ENCODE data around the gene DUOXA2. TPM values are rescaled to one million over a fixed set of nuclear protein-coding genes. Genes with fewer than 3 reads are reported as not detected.

The DUOXA2 gene
- total and polyA plus RNA-seq, 5 donors from 2014 or later, result not detected

DNA sequence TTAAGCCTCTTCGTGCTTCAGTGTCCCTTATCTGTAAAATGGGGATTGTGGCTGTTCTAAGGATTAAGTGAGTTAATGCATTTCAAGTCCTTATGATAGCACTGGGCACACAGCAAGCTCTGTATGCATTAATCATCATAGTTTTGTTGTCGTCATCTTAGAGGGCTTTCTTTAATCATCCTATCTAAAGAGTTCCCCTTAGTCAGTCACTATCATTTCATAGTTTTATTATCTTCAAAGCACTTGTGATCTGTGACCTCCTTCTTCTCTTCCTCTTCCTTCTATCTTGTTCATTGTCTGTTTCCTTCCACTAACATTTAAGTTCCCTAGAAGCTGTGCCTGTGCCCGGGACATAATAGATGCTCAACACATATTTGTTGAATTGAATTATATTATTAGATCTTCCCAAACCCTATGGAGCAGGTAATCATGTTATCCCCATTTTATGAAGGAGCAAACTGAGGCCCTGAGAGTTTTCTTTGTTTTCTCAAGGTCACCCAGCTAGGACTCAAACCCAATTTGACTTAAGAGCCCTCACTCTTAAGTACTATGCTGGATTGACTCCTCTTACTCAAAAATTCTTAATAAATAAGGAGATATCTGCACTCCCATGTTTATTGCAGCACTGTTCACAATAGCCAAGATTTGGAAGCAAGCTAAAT, 24.3 kb upstream of the DUOXA2 start:
- ATAC-seq (ENCODE audit: low read depth in 2 of 2) (no peak), DNase-seq (no peak)
- Histone ChIP-seq H3K27me3 (ENCODE audit: control insufficient read depth, insufficient read depth, low read length) (peaks cover 10% of the 10 kb centered on the region), H3K36me3 (ENCODE audit: control insufficient read depth, insufficient read depth, low read length) (no peaks in the 10 kb centered on the region), H3K4me1 (ENCODE audit: control insufficient read depth, insufficient read depth, low read length, poor library complexity, severe bottlenecking) (no peaks in the 10 kb centered on the region), H3K4me3 (ENCODE audit: low read depth, low read length) (no peak overlapping the region), H3K27ac (ENCODE audit: insufficient read depth, low read length, poor library complexity, severe bottlenecking) (no peak overlapping the region), H3K9me3 (ENCODE audit: control insufficient read depth in 2 of 2, low read length in 2 of 2) (no peaks in the 10 kb centered on the region)
- Mint-ChIP-seq H3K4me1 (no peaks in the 10 kb centered on the region), H3K27ac (no peak overlapping the region), H3K9me3 (peaks cover 0 to 4% (median 0%) of the 10 kb centered on the region in 7 donors), H3K27me3 (peaks cover 38% of the 10 kb centered on the region), H3K36me3 (no peaks in the 10 kb centered on the region), H3K4me3 (no peak overlapping the region)

DNA sequence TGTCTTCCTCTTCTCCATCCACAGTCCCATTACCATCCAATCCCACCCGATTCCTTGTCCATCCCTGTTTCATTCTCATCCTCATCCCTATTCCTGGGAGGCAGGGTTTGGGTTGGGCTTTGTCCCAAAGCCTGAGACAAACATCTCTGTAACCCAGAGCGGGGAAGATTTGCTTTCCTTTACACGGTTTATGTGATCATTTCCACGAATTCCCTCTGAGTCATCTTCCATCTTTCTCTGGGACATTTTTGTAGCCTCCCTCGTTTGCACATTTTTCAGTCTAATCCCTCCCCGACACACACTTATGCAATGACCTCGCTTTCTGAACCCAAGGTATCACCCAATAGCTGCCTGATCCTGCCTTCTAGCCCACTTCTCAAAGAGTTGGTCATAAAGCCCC, 23.0 kb upstream of the DUOXA2 start:
- ATAC-seq (ENCODE audit: low read depth in 2 of 2) (no peak), DNase-seq (no peak)
- H3K9me3 ChIP-seq (ENCODE audit: control insufficient read depth in 2 of 2, low read length in 2 of 2), result no peaks in the 10 kb centered on the region
- H3K4me1 Mint-ChIP-seq, result no peaks in the 10 kb centered on the region
- H3K4me1 ChIP-seq (ENCODE audit: control insufficient read depth, insufficient read depth, low read length, poor library complexity, severe bottlenecking), result no peaks in the 10 kb centered on the region
- no peak overlapping the region for H3K4me3 Mint-ChIP-seq
- H3K27ac Mint-ChIP-seq, result no peak overlapping the region
- H3K27ac ChIP-seq (ENCODE audit: insufficient read depth, low read length, poor library complexity, severe bottlenecking), result no peak overlapping the region
- no peaks in the 10 kb centered on the region for H3K36me3 Mint-ChIP-seq
- no peaks in the 10 kb centered on the region for H3K36me3 ChIP-seq (ENCODE audit: control insufficient read depth, insufficient read depth, low read length)
- peaks cover 7% of the 10 kb centered on the region for H3K27me3 ChIP-seq (ENCODE audit: control insufficient read depth, insufficient read depth, low read length)
- peaks cover 32% of the 10 kb centered on the region for H3K27me3 Mint-ChIP-seq
- H3K9me3 Mint-ChIP-seq, result peaks cover 0 to 4% (median 0%) of the 10 kb centered on the region in 7 donors
- H3K4me3 ChIP-seq (ENCODE audit: low read depth, low read length), result no peak overlapping the region

DNA sequence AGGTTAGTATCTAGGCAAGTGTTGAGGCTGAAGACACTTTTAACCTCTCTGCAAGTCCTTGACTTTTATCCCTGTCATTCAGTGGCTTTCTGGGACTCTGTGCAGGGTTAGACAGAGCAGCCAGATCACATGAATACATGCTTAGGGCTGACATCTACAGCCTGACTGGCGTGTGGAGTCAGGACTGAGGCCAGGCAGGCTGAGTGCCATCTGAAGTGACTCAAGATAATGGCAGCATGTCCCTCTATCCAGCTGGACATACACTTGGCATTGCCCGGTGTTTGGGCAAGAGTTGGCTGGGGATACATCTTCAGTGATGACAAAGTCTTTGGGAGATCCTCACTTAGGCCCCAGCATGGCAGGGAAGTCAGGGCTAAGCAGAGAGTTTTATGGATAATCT, 22.6 kb upstream of the DUOXA2 start:
- no peaks in the 10 kb centered on the region for H3K9me3 ChIP-seq (ENCODE audit: control insufficient read depth in 2 of 2, low read length in 2 of 2)
- Mint-ChIP-seq H3K4me1 (no peaks in the 10 kb centered on the region), H3K27me3 (peaks cover 32% of the 10 kb centered on the region), H3K4me3 (no peak overlapping the region), H3K27ac (no peak overlapping the region), H3K36me3 (no peaks in the 10 kb centered on the region), H3K9me3 (peaks cover 0 to 4% (median 0%) of the 10 kb centered on the region in 7 donors)
- no peaks in the 10 kb centered on the region for H3K4me1 ChIP-seq (ENCODE audit: control insufficient read depth, insufficient read depth, low read length, poor library complexity, severe bottlenecking)
- no peak for ATAC-seq (ENCODE audit: low read depth in 2 of 2)
- no peak overlapping the region for H3K4me3 ChIP-seq (ENCODE audit: low read depth, low read length)
- H3K27ac ChIP-seq (ENCODE audit: insufficient read depth, low read length, poor library complexity, severe bottlenecking), result no peak overlapping the region
- peaks cover 7% of the 10 kb centered on the region for H3K27me3 ChIP-seq (ENCODE audit: control insufficient read depth, insufficient read depth, low read length)
- no peak for DNase-seq
- no peaks in the 10 kb centered on the region for H3K36me3 ChIP-seq (ENCODE audit: control insufficient read depth, insufficient read depth, low read length)

DNA sequence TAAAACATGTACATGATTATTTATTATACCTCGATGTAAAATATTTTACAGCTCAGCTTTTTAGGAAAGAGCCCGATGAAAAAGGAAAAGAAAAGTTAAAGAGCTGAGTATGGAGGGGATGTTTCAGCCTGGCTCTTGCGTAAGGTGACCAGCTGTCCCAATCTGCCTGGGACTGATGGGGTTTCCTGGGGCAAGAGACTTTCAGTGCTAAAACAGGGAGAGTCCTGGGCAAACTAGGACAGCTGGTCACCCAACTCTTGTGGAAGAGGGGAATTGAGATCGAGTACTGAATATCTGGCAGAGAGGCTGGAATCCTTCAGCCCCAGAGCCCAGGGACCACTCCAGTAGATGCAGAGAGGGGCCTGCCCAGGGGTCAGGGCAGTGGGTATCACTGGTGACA, 21.1 kb upstream of the DUOXA2 start:
- Histone ChIP-seq H3K36me3 (ENCODE audit: control insufficient read depth, insufficient read depth, low read length) (no peaks in the 10 kb centered on the region), H3K27me3 (ENCODE audit: control insufficient read depth, insufficient read depth, low read length) (peaks cover 3% of the 10 kb centered on the region), H3K4me3 (ENCODE audit: low read depth, low read length) (no peak overlapping the region), H3K9me3 (ENCODE audit: control insufficient read depth in 2 of 2, low read length in 2 of 2) (no peaks in the 10 kb centered on the region), H3K27ac (ENCODE audit: insufficient read depth, low read length, poor library complexity, severe bottlenecking) (no peak overlapping the region), H3K4me1 (ENCODE audit: control insufficient read depth, insufficient read depth, low read length, poor library complexity, severe bottlenecking) (no peaks in the 10 kb centered on the region)
- H3K27me3 Mint-ChIP-seq, result peaks cover 19% of the 10 kb centered on the region
- no peak overlapping the region for H3K4me3 Mint-ChIP-seq
- H3K9me3 Mint-ChIP-seq, result peaks cover 0 to 4% (median 0%) of the 10 kb centered on the region in 7 donors
- no peak for DNase-seq
- no peaks in the 10 kb centered on the region for H3K36me3 Mint-ChIP-seq
- ATAC-seq (ENCODE audit: low read depth in 2 of 2), result no peak
- H3K4me1 Mint-ChIP-seq, result no peaks in the 10 kb centered on the region
- no peak overlapping the region for H3K27ac Mint-ChIP-seq

DNA sequence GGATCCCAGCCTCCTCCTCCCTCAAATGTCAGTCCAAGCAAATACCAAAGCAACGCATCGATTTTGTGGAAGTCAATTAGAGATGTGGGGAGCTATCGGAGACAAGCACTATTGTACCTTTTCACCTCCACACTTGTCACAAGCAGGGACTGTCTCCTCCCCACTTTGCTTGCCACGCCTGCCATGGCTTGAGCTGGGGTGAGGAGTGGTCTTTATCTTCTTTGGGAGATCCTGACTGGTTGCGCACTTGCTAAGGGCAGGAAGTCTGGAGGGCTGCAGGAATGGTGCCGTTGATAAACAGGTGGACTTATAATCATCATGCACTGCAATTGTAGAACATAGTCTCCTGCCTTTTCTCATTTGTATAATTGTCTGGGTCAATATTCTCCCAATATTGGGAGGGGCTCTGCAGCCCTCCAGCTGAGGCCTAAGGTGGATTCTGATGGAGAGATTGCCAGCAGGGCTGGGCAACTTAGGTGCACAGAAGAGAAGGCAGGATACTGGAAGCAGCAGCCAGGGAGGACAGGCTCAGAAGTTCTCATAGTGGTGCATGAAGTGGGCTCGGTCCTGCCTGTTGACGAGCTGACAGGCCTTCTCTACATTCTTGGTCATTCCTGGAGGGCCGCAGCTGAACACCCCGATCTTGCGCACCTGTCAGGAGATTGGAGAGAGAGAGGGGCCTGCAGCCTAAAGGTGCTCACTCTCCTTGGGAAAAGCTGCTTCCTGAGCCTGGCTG, 20.3 kb upstream of the DUOXA2 start:
- Mint-ChIP-seq H3K27ac (no peak overlapping the region), H3K4me3 (no peak overlapping the region), H3K27me3 (peaks cover 15% of the 10 kb centered on the region), H3K36me3 (no peaks in the 10 kb centered on the region), H3K9me3 (peaks cover 0 to 4% (median 0%) of the 10 kb centered on the region in 7 donors), H3K4me1 (no peaks in the 10 kb centered on the region)
- ATAC-seq (ENCODE audit: low read depth in 2 of 2) (no peak), DNase-seq (no peak)
- Histone ChIP-seq H3K27me3 (ENCODE audit: control insufficient read depth, insufficient read depth, low read length) (peaks cover 3% of the 10 kb centered on the region), H3K9me3 (ENCODE audit: control insufficient read depth in 2 of 2, low read length in 2 of 2) (no peaks in the 10 kb centered on the region), H3K4me1 (ENCODE audit: control insufficient read depth, insufficient read depth, low read length, poor library complexity, severe bottlenecking) (no peaks in the 10 kb centered on the region), H3K4me3 (ENCODE audit: low read depth, low read length) (no peak overlapping the region), H3K27ac (ENCODE audit: insufficient read depth, low read length, poor library complexity, severe bottlenecking) (no peak overlapping the region), H3K36me3 (ENCODE audit: control insufficient read depth, insufficient read depth, low read length) (no peaks in the 10 kb centered on the region)

DNA sequence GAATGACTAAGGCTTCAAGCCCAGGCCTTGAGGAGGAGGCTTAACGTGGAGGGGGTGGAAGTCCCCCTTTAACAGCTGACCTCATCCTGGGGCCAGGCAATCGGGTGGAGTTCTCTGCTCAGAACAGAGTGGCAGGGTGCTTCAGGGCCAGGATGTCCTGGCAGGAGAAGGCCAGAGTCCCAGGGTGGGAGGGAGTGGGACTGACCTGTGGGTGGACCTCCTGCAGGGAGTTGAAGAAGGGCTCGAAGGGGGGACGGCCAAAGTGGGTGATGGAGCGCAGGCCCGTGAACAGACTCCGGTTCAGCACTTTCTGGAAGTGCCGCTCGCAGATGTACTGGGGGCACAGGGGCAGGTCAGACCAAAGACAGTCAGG, 19.8 kb upstream of the DUOXA2 start:
- no peak overlapping the region for H3K4me3 ChIP-seq (ENCODE audit: low read depth, low read length)
- H3K27ac ChIP-seq (ENCODE audit: insufficient read depth, low read length, poor library complexity, severe bottlenecking), result no peak overlapping the region
- no peaks in the 10 kb centered on the region for H3K36me3 ChIP-seq (ENCODE audit: control insufficient read depth, insufficient read depth, low read length)
- H3K27ac Mint-ChIP-seq, result no peak overlapping the region
- H3K4me3 Mint-ChIP-seq, result no peak overlapping the region
- peaks cover 3% of the 10 kb centered on the region for H3K27me3 ChIP-seq (ENCODE audit: control insufficient read depth, insufficient read depth, low read length)
- peaks cover 0 to 4% (median 0%) of the 10 kb centered on the region in 7 donors for H3K9me3 Mint-ChIP-seq
- H3K27me3 Mint-ChIP-seq, result peaks cover 15% of the 10 kb centered on the region
- no peaks in the 10 kb centered on the region for H3K4me1 ChIP-seq (ENCODE audit: control insufficient read depth, insufficient read depth, low read length, poor library complexity, severe bottlenecking)
- ATAC-seq (ENCODE audit: low read depth in 2 of 2) (no peak), DNase-seq (no peak)
- H3K9me3 ChIP-seq (ENCODE audit: control insufficient read depth in 2 of 2, low read length in 2 of 2), result no peaks in the 10 kb centered on the region
- no peaks in the 10 kb centered on the region for H3K36me3 Mint-ChIP-seq
- H3K4me1 Mint-ChIP-seq, result no peaks in the 10 kb centered on the region

DNA sequence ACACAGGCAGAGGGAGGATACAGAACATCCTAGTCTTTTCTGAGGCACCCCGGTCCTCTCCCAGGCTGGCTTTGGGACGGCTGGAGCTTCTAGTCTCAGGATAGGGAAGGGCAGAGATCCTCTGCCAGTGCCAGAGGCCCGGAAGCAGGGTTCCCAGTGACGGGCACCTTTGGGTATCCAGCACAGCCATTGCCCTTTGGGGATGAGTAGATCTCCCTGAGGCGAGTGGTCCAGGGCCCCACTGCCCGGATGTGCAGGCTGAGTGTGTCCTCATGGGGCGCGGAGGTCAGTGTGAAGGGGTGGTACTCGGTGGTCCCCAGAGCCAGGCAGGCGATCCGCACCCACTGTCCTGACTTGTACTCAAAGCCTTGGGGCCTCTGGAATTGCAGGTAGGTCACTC, 18.5 kb upstream of the DUOXA2 start:
- ATAC-seq (ENCODE audit: low read depth in 2 of 2), result no peak
- Histone ChIP-seq H3K27ac (ENCODE audit: insufficient read depth, low read length, poor library complexity, severe bottlenecking) (no peak overlapping the region), H3K9me3 (ENCODE audit: control insufficient read depth in 2 of 2, low read length in 2 of 2) (no peaks in the 10 kb centered on the region), H3K4me1 (ENCODE audit: control insufficient read depth, insufficient read depth, low read length, poor library complexity, severe bottlenecking) (no peaks in the 10 kb centered on the region), H3K4me3 (ENCODE audit: low read depth, low read length) (no peak overlapping the region), H3K27me3 (ENCODE audit: control insufficient read depth, insufficient read depth, low read length) (peaks cover 3% of the 10 kb centered on the region), H3K36me3 (ENCODE audit: control insufficient read depth, insufficient read depth, low read length) (no peaks in the 10 kb centered on the region)
- Mint-ChIP-seq H3K27me3 (peaks cover 8% of the 10 kb centered on the region), H3K4me3 (no peak overlapping the region), H3K36me3 (no peaks in the 10 kb centered on the region), H3K9me3 (peaks cover 0 to 4% (median 0%) of the 10 kb centered on the region in 7 donors), H3K4me1 (no peaks in the 10 kb centered on the region), H3K27ac (no peak overlapping the region)
- DNase-seq, result no peak

DNA sequence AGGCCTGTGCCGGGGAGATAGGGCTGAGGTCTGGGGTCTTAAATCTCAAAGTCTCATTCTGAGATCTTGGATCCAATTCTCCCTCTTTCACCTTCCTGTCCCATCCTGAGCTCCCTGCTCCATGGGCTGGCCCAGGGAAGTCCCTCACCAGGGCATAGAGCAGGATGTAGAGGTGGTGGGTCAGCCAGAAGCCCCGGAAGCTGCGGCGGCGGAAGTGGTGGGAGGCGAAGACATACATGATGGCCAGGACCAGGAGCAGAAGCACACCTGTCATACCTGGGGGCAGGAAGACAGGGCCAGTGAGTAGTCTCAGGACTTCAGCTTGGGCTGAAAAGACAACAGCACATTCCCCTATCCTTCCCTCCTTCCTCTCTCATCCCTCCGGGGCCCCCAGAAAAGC, 16.7 kb upstream of the DUOXA2 start:
- DNase-seq (no peak), ATAC-seq (ENCODE audit: low read depth in 2 of 2) (no peak)
- Histone ChIP-seq H3K27ac (ENCODE audit: insufficient read depth, low read length, poor library complexity, severe bottlenecking) (no peak overlapping the region), H3K9me3 (ENCODE audit: control insufficient read depth in 2 of 2, low read length in 2 of 2) (no peaks in the 10 kb centered on the region), H3K4me1 (ENCODE audit: control insufficient read depth, insufficient read depth, low read length, poor library complexity, severe bottlenecking) (no peaks in the 10 kb centered on the region), H3K4me3 (ENCODE audit: low read depth, low read length) (no peak overlapping the region), H3K36me3 (ENCODE audit: control insufficient read depth, insufficient read depth, low read length) (no peaks in the 10 kb centered on the region), H3K27me3 (ENCODE audit: control insufficient read depth, insufficient read depth, low read length) (no peaks in the 10 kb centered on the region)
- Mint-ChIP-seq H3K36me3 (no peaks in the 10 kb centered on the region), H3K4me3 (no peak overlapping the region), H3K4me1 (peaks cover 0 to 3% (median 0%) of the 10 kb centered on the region in 4 donors), H3K27me3 (peaks cover 9% of the 10 kb centered on the region), H3K27ac (no peak overlapping the region), H3K9me3 (no peaks in the 10 kb centered on the region)

Measured in CD4-positive, CD25-positive, alpha-beta regulatory T cell (primary cell).